SK-N-SH (cell line): ENCODE data around the gene BCL2L13.
"Not testable (repeated sequence)": the region's sequence is repeated elsewhere in the genome, so short reads cannot be mapped to it uniquely, and the experiment has no call there.

ENCODE experiments used
- CTCF ChIP-seq: fragments of 200-600 bp; sonication (generic); IDR thresholded peaks from 2 replicates; pipeline ENCODE4 v1.6.1; 2017; ENCODE audit warnings: antibody characterized with exemption, mild to moderate bottlenecking, moderate library complexity
- EP300 ChIP-seq, 2 experiments: IDR thresholded peaks; 2 replicates each; pipeline versions ENCODE4 v1.4.0 to v1.6.1; 2012; ENCODE audit warnings: borderline replicate concordance in 1 of 2, low read depth in 1 of 2, low read length in 1 of 2
- EZH2phosphoT487 ChIP-seq: fragments of 200-600 bp; sonication (generic); IDR thresholded peaks from 2 replicates; pipeline ENCODE4 v1.6.1; 2017; ENCODE audit warnings: low read depth, mixed run types, mild to moderate bottlenecking, antibody characterized with exemption, moderate library complexity, borderline replicate concordance
- GATA2 ChIP-seq: sonication (generic); formaldehyde crosslinking; IDR thresholded peaks from 2 replicates; pipeline ENCODE4 v1.5.0; 2020; ENCODE audit warnings: mild to moderate bottlenecking, missing genetic modification reagents
- MXI1 ChIP-seq: IDR thresholded peaks from 2 replicates; pipeline ENCODE4 v1.6.1; 2012; ENCODE audit warnings: mild to moderate bottlenecking, low read depth, low read length, improper control_type of control experiment
- NRF1 ChIP-seq: IDR thresholded peaks from 2 replicates; pipeline ENCODE4 v1.6.1; 2012; ENCODE audit warnings: low read depth, mild to moderate bottlenecking, low read length
- POLR2AphosphoS5 ChIP-seq: IDR thresholded peaks from 2 replicates; pipeline ENCODE4 v1.6.1; 2012; ENCODE audit warnings: low read depth, low read length
- RFX5 ChIP-seq: IDR thresholded peaks from 2 replicates; pipeline ENCODE4 v1.6.1; 2012; ENCODE audit warnings: mild to moderate bottlenecking, improper control_type of control experiment, low read length
- SIN3A ChIP-seq: IDR thresholded peaks from 2 replicates; pipeline ENCODE4 v1.6.1; 2012; ENCODE audit warnings: low read depth, mild to moderate bottlenecking, low read length, moderate library complexity, borderline replicate concordance
- TF ChIP-seq, protein P1 (sequence below): IDR thresholded peaks from 2 replicates; pipeline ENCODE4 v1.4.0; 2012; ENCODE audit warnings: low read depth

DNA sequence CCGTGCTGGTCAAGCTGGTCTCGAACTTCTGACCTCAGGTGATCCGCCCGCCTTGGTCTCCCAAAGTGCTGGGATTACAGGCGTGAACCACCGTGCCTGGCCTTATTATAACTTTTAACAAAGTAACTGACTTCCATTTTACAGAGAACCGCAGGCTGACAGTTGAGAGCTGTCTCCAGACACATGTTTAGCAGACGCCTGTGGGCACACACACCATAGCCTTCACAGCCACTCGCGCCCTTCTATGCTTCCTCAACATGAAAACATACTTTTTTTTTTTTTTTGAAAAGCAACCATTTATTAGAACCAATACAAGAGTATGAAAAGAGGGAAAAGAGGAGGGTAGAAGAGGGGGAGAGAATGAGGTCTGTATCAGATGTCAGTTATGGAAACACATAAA, 124.9 kb downstream of the BCL2L13 start:
- TF ChIP-seq, protein P1, sequence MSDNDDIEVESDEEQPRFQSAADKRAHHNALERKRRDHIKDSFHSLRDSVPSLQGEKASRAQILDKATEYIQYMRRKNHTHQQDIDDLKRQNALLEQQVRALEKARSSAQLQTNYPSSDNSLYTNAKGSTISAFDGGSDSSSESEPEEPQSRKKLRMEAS: not testable (repeated sequence)
- not testable (repeated sequence) for TF ChIP-seq EP300 (IDR thresholded peaks at IDR 0.05; ENCODE audit: borderline replicate concordance in 1 of 2, low read depth in 1 of 2, low read length in 1 of 2); CTCF; SIN3A; EZH2phosphoT487; RFX5; NRF1; POLR2AphosphoS5; GATA2 (CRISPR knock-in tag)
- TF ChIP-seq MXI1: peak; percentile 74; the same call in 1 of the 2 replicates
